Stimulated activated CD4-positive, alpha-beta T cell treated with anti-CD3 and anti-CD28 coated beads, Interleukin-2, amount 100 ng/mL, for 4 hours (primary cell): Measurements from ENCODE around the gene ZSWIM4.

Experiments used
- DNase-seq: peaks from one replicate; pipeline ENCODE4 v3.0.0-alpha.2; 2020; ENCODE audit warnings: low read depth

The ZSWIM4 gene

GRCh38 chr19:13812544-13812943 lies 17.3 kb downstream of the ZSWIM4 start:
- no peak for DNase-seq

- no peak for DNase-seq
Observed at GRCh38 chr19:13813147-13813546, 17.9 kb downstream of the ZSWIM4 start.

GRCh38 chr19:13814550-13814949 lies 19.3 kb downstream of the ZSWIM4 start:
- no peak for DNase-seq

GRCh38 chr19:13817018-13817614 lies 21.9 kb downstream of the ZSWIM4 start:
- DNase-seq = no peak

GRCh38 chr19:13817615-13818371 lies 22.6 kb downstream of the ZSWIM4 start:
- DNase-seq = no peak

- DNase-seq = no peak
Observed at GRCh38 chr19:13819238-13819637, 24.0 kb downstream of the ZSWIM4 start.

- no peak for DNase-seq
Observed at GRCh38 chr19:13821292-13821691, 26.0 kb downstream of the ZSWIM4 start.

GRCh38 chr19:13823256-13823655 lies 28.0 kb downstream of the ZSWIM4 start:
- DNase-seq = no peak

- no peak for DNase-seq
Observed at GRCh38 chr19:13823901-13824300, 28.7 kb downstream of the ZSWIM4 start.

GRCh38 chr19:13824703-13825102 lies 29.5 kb downstream of the ZSWIM4 start:
- DNase-seq = no peak

GRCh38 chr19:13825489-13826441 lies 30.5 kb downstream of the ZSWIM4 start:
- DNase-seq = no peak

- DNase-seq = no peak
Observed at GRCh38 chr19:13826652-13827235, 31.5 kb downstream of the ZSWIM4 start.

GRCh38 chr19:13827656-13828055 lies 32.4 kb downstream of the ZSWIM4 start:
- no peak for DNase-seq

- DNase-seq = no peak
Observed at GRCh38 chr19:13830114-13830740, 35.0 kb downstream of the ZSWIM4 start.

GRCh38 chr19:13830741-13831536 lies 35.7 kb downstream of the ZSWIM4 start:
- DNase-seq = no peak

GRCh38 chr19:13831537-13832467 lies 36.6 kb downstream of the ZSWIM4 start:
- no peak for DNase-seq

GRCh38 chr19:13833330-13834243 lies 38.3 kb downstream of the ZSWIM4 start:
- peak; percentile 89 for DNase-seq

GRCh38 chr19:13834244-13835069 lies 39.2 kb downstream of the ZSWIM4 start:
- no peak for DNase-seq
